PC-3 (cell line): Measurements from ENCODE around the gene VSIR.

Experiments
- CTCF ChIP-seq: fragments of 300-600 bp; sonication (generic); conservative IDR thresholded peaks from 2 replicates; pipeline ENCODE4 v1.5.1; 2017; ENCODE audit warnings: antibody characterized with exemption, low read depth, mild to moderate bottlenecking, low read length
- EZH2 ChIP-seq: fragments of 300-600 bp; sonication (generic); IDR thresholded peaks from one replicate; pipeline ENCODE4 v1.6.1; 2017; ENCODE audit warnings: antibody characterized with exemption, mild to moderate bottlenecking, low read length; ENCODE audit not compliant: unreplicated experiment
- EZH2phosphoT487 ChIP-seq: fragments of 300-600 bp; sonication (generic); IDR thresholded peaks from 2 replicates; pipeline ENCODE4 v1.6.1; 2018; ENCODE audit warnings: mild to moderate bottlenecking, antibody characterized with exemption, low read length, borderline replicate concordance

- TF ChIP-seq CTCF (no peak), EZH2 (no peak), EZH2phosphoT487 (no peak)
These were observed 2.1 kb downstream of the VSIR start for GRCh38 chr10:71771204-71771603.
